Esophagus muscularis mucosa (tissue), 4 donors: ENCODE data around the gene RPL11. TPM values are rescaled to one million over a fixed set of nuclear protein-coding genes. Genes with fewer than 3 reads are reported as not detected.

ENCODE experiments used
- total RNA-seq, 4 donors: library from RNA; depleted of rRNA; stranded (reverse); fragments of >200 nt; gene quantifications; one replicate each; pipeline versions ENCODE4 v1.1.0 to v1.2.1, GENCODE V29; 2016

RPL11 gene
- total RNA-seq, 4 donors from 2014 or later, result 706 to 1,125 (median 899) TPM

Other genes starting within 250 kb of the RPL11 start
- 10 to 100 TPM; 25.3 to 32.8 (median 27.9) TPM for gene ASAP3, start 207.6 kb upstream of the RPL11 start, total RNA-seq
- gene E2F2, start 160.6 kb upstream of the RPL11 start, total RNA-seq, result under 1 TPM in 3 of 4 donors, not detected in 1; 0.11 to 0.26 (median 0.17) TPM
- 100 to 1,000 TPM in 3 of 4 donors, 10 to 100 TPM in 1; 75.2 to 352 (median 274) TPM for gene ID3, start 132.3 kb upstream of the RPL11 start, total RNA-seq
- 10 to 100 TPM; 35.7 to 45.4 (median 39.1) TPM for gene ELOA, start 51.7 kb downstream of the RPL11 start, total RNA-seq
- gene PITHD1, start 86.6 kb downstream of the RPL11 start, total RNA-seq, result 10 to 100 TPM; 43.6 to 66.6 (median 56.0) TPM
- gene LYPLA2, start 99.3 kb downstream of the RPL11 start, total RNA-seq, result 10 to 100 TPM; 32.8 to 51.4 (median 40.8) TPM
- gene GALE, start 108.9 kb downstream of the RPL11 start, total RNA-seq, result 10 to 100 TPM in 3 of 4 donors, 1 to 10 TPM in 1; 7.1 to 13.6 (median 12.8) TPM
- gene HMGCL, start 133.6 kb downstream of the RPL11 start, total RNA-seq, result 10 to 100 TPM; 25.5 to 50.0 (median 43.9) TPM
- gene FUCA1, start 176.5 kb downstream of the RPL11 start, total RNA-seq, result 10 to 100 TPM; 20.0 to 25.9 (median 25.2) TPM
- gene CNR2, start 221.6 kb downstream of the RPL11 start, total RNA-seq, result under 1 TPM in 1 of 4 donors, not detected in 3; 0.17 TPM